Measurements from ENCODE around the gene PRLH. TPM values are rescaled to one million over a fixed set of nuclear protein-coding genes. Genes with fewer than 3 reads are reported as not detected.

Gene PRLH
- total RNA-seq, 1 experiment from 2014 or later = not detected

DNA sequence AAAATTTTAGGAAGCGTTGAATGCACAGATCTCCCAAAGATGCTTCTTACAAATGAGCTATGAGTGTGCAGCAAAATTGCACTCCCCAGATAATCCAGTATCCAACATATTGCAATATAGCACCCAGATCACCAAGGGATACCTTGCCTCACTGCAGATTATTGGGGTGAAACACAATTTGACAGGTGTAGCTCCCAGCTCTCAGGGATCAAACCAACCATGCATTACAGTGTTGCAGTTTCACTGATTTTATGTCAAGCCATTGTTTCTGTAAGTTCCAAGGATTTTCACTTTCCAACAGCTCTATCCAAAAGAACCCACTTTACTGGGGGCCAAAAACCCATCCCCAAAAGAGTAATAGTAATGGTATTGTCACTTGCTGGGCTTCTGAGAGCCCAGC lies 10.8 kb upstream of the PRLH start:
- H3K36me3 Mint-ChIP-seq = peaks cover 35% of the 10 kb centered on the region
- H3K4me3 Mint-ChIP-seq = no peak overlapping the region
- peaks cover 3% of the 10 kb centered on the region for H3K27me3 Mint-ChIP-seq (ENCODE audit: low read depth)
- no peak overlapping the region for H3K27ac Mint-ChIP-seq
- H3K4me1 Mint-ChIP-seq = no peaks in the 10 kb centered on the region
- H3K9me3 Mint-ChIP-seq = peaks cover 34% of the 10 kb centered on the region
- TF ChIP-seq IRF2 (CRISPR knock-in tag; IDR thresholded peaks at IDR 0.05; ENCODE audit: borderline replicate concordance, low read depth) = no peak
- TF ChIP-seq, protein P1, sequence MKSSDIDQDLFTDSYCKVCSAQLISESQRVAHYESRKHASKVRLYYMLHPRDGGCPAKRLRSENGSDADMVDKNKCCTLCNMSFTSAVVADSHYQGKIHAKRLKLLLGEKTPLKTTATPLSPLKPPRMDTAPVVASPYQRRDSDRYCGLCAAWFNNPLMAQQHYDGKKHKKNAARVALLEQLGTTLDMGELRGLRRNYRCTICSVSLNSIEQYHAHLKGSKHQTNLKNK (CRISPR knock-in tag; IDR thresholded peaks at IDR 0.05) = no peak
- no peak for TF ChIP-seq CREB1 (CRISPR knock-in tag; IDR thresholded peaks at IDR 0.05)
- TF ChIP-seq, protein P2, sequence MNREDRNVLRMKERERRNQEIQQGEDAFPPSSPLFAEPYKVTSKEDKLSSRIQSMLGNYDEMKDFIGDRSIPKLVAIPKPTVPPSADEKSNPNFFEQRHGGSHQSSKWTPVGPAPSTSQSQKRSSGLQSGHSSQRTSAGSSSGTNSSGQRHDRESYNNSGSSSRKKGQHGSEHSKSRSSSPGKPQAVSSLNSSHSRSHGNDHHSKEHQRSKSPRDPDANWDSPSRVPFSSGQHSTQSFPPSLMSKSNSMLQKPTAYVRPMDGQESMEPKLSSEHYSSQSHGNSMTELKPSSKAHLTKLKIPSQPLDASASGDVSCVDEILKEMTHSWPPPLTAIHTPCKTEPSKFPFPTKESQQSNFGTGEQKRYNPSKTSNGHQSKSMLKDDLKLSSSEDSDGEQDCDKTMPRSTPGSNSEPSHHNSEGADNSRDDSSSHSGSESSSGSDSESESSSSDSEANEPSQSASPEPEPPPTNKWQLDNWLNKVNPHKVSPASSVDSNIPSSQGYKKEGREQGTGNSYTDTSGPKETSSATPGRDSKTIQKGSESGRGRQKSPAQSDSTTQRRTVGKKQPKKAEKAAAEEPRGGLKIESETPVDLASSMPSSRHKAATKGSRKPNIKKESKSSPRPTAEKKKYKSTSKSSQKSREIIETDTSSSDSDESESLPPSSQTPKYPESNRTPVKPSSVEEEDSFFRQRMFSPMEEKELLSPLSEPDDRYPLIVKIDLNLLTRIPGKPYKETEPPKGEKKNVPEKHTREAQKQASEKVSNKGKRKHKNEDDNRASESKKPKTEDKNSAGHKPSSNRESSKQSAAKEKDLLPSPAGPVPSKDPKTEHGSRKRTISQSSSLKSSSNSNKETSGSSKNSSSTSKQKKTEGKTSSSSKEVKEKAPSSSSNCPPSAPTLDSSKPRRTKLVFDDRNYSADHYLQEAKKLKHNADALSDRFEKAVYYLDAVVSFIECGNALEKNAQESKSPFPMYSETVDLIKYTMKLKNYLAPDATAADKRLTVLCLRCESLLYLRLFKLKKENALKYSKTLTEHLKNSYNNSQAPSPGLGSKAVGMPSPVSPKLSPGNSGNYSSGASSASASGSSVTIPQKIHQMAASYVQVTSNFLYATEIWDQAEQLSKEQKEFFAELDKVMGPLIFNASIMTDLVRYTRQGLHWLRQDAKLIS (CRISPR knock-in tag; IDR thresholded peaks at IDR 0.05; ENCODE audit: borderline replicate concordance) = no peak
- TF ChIP-seq ETV6 (CRISPR knock-in tag; IDR thresholded peaks at IDR 0.05) = no peak
- TF ChIP-seq, protein P3, sequence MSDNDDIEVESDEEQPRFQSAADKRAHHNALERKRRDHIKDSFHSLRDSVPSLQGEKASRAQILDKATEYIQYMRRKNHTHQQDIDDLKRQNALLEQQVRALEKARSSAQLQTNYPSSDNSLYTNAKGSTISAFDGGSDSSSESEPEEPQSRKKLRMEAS (CRISPR knock-in tag; IDR thresholded peaks at IDR 0.05) = no peak
- TF ChIP-seq, protein P4, sequence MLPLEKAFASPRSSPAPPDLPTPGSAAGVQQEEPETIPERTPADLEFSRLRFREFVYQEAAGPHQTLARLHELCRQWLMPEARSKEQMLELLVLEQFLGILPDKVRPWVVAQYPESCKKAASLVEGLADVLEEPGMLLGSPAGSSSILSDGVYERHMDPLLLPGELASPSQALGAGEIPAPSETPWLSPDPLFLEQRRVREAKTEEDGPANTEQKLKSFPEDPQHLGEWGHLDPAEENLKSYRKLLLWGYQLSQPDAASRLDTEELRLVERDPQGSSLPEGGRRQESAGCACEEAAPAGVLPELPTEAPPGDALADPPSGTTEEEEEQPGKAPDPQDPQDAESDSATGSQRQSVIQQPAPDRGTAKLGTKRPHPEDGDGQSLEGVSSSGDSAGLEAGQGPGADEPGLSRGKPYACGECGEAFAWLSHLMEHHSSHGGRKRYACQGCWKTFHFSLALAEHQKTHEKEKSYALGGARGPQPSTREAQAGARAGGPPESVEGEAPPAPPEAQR (CRISPR knock-in tag; IDR thresholded peaks at IDR 0.05) = no peak
- TF ChIP-seq, protein P5, sequence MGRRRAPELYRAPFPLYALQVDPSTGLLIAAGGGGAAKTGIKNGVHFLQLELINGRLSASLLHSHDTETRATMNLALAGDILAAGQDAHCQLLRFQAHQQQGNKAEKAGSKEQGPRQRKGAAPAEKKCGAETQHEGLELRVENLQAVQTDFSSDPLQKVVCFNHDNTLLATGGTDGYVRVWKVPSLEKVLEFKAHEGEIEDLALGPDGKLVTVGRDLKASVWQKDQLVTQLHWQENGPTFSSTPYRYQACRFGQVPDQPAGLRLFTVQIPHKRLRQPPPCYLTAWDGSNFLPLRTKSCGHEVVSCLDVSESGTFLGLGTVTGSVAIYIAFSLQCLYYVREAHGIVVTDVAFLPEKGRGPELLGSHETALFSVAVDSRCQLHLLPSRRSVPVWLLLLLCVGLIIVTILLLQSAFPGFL (CRISPR knock-in tag; IDR thresholded peaks at IDR 0.05; ENCODE audit: borderline replicate concordance) = no peak
- no peak for TF ChIP-seq SP1 (CRISPR knock-in tag; conservative IDR thresholded peaks at IDR 0.05)
- no peak for TF ChIP-seq GTF2I (CRISPR knock-in tag; conservative IDR thresholded peaks at IDR 0.05)
- TF ChIP-seq, protein P6, sequence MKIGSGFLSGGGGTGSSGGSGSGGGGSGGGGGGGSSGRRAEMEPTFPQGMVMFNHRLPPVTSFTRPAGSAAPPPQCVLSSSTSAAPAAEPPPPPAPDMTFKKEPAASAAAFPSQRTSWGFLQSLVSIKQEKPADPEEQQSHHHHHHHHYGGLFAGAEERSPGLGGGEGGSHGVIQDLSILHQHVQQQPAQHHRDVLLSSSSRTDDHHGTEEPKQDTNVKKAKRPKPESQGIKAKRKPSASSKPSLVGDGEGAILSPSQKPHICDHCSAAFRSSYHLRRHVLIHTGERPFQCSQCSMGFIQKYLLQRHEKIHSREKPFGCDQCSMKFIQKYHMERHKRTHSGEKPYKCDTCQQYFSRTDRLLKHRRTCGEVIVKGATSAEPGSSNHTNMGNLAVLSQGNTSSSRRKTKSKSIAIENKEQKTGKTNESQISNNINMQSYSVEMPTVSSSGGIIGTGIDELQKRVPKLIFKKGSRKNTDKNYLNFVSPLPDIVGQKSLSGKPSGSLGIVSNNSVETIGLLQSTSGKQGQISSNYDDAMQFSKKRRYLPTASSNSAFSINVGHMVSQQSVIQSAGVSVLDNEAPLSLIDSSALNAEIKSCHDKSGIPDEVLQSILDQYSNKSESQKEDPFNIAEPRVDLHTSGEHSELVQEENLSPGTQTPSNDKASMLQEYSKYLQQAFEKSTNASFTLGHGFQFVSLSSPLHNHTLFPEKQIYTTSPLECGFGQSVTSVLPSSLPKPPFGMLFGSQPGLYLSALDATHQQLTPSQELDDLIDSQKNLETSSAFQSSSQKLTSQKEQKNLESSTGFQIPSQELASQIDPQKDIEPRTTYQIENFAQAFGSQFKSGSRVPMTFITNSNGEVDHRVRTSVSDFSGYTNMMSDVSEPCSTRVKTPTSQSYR (CRISPR knock-in tag; IDR thresholded peaks at IDR 0.05) = no peak
- TF ChIP-seq, protein P7, sequence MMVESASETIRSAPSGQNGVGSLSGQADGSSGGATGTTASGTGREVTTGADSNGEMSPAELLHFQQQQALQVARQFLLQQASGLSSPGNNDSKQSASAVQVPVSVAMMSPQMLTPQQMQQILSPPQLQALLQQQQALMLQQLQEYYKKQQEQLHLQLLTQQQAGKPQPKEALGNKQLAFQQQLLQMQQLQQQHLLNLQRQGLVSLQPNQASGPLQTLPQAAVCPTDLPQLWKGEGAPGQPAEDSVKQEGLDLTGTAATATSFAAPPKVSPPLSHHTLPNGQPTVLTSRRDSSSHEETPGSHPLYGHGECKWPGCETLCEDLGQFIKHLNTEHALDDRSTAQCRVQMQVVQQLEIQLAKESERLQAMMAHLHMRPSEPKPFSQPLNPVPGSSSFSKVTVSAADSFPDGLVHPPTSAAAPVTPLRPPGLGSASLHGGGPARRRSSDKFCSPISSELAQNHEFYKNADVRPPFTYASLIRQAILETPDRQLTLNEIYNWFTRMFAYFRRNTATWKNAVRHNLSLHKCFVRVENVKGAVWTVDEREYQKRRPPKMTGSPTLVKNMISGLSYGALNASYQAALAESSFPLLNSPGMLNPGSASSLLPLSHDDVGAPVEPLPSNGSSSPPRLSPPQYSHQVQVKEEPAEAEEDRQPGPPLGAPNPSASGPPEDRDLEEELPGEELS (CRISPR knock-in tag; IDR thresholded peaks at IDR 0.05) = no peak
- TF ChIP-seq, protein P8, sequence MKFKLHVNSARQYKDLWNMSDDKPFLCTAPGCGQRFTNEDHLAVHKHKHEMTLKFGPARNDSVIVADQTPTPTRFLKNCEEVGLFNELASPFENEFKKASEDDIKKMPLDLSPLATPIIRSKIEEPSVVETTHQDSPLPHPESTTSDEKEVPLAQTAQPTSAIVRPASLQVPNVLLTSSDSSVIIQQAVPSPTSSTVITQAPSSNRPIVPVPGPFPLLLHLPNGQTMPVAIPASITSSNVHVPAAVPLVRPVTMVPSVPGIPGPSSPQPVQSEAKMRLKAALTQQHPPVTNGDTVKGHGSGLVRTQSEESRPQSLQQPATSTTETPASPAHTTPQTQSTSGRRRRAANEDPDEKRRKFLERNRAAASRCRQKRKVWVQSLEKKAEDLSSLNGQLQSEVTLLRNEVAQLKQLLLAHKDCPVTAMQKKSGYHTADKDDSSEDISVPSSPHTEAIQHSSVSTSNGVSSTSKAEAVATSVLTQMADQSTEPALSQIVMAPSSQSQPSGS (CRISPR knock-in tag; IDR thresholded peaks at IDR 0.05; ENCODE audit: borderline replicate concordance, low read depth) = no peak
- no peak for TF ChIP-seq CREM (CRISPR knock-in tag; IDR thresholded peaks at IDR 0.05)
- TF ChIP-seq, protein P9, sequence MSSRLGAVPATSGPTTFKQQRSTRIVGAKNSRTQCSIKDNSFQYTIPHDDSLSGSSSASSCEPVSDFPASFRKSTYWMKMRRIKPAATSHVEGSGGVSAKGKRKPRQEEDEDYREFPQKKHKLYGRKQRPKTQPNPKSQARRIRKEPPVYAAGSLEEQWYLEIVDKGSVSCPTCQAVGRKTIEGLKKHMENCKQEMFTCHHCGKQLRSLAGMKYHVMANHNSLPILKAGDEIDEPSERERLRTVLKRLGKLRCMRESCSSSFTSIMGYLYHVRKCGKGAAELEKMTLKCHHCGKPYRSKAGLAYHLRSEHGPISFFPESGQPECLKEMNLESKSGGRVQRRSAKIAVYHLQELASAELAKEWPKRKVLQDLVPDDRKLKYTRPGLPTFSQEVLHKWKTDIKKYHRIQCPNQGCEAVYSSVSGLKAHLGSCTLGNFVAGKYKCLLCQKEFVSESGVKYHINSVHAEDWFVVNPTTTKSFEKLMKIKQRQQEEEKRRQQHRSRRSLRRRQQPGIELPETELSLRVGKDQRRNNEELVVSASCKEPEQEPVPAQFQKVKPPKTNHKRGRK (CRISPR knock-in tag; IDR thresholded peaks at IDR 0.05; ENCODE audit: borderline replicate concordance) = no peak
- TF ChIP-seq RORB (CRISPR knock-in tag; IDR thresholded peaks at IDR 0.05) = no peak
- CTCF ChIA-PET = interaction anchor here (1.3 to 1.6 kb wide), 2 partner anchors 16 to 43 kb away, joined by 4 to 11 read pairs; no protein-coding TSS in a partner anchor
- ATAC-seq (no peak), DNase-seq (ENCODE audit: low spot score) (no peak)
- POLR2A ChIA-PET = no interaction called here
